GM23338 (cell line): Measurements from ENCODE around the gene SLC9A9. TPM values are rescaled to one million over a fixed set of nuclear protein-coding genes. Genes with fewer than 3 reads are reported as not detected.
A peak's percentile ranks its signal among the peaks of the same experiment; 100 is the strongest.

Experiments
- ATAC-seq: fragments of 200-7000 bp; cut with Tn5 transposase; 3 replicates; pipeline ENCODE4 v1.9.1; 2020
- DNase-seq: peaks from one replicate; pipeline ENCODE4 v3.0.0-alpha.2; 2015; ENCODE audit warnings: low spot score
- H2AFZ ChIP-seq: fragments of 200-600 bp; sonication (generic); 2 replicates; pipeline ENCODE4 v1.8.0; 2016; ENCODE audit warnings: antibody characterized with exemption, mild to moderate bottlenecking, moderate library complexity
- H3F3A ChIP-seq: fragments of 200-600 bp; sonication (generic); replicated peaks from 2 replicates; pipeline ENCODE4 v1.8.0; 2017; ENCODE audit warnings: antibody characterized with exemption, mixed run types, low read depth
- H3K27ac ChIP-seq: fragments of 200-600 bp; sonication (generic); 2 replicates; pipeline ENCODE4 v1.6.1; 2016; ENCODE audit warnings: low read depth
- H3K27me3 ChIP-seq: fragments of 200-600 bp; sonication (generic); 2 replicates; pipeline ENCODE4 v1.8.0; 2016; ENCODE audit warnings: mild to moderate bottlenecking, mixed run types, moderate library complexity; ENCODE audit not compliant: insufficient read depth
- H3K36me3 ChIP-seq: fragments of 200-600 bp; sonication (generic); 2 replicates; pipeline ENCODE4 v1.8.0; 2016; ENCODE audit warnings: mild to moderate bottlenecking; ENCODE audit not compliant: insufficient read depth
- H3K4me1 ChIP-seq: fragments of 200-600 bp; sonication (generic); 2 replicates; pipeline ENCODE4 v1.8.0; 2016; ENCODE audit warnings: mild to moderate bottlenecking, moderate library complexity; ENCODE audit not compliant: insufficient read depth
- H3K4me2 ChIP-seq: fragments of 200-600 bp; sonication (generic); 2 replicates; pipeline ENCODE4 v1.7.1; 2017; ENCODE audit warnings: mixed run types
- H3K4me3 ChIP-seq: fragments of 200-600 bp; sonication (generic); 2 replicates; pipeline ENCODE4 v1.6.1; 2016; ENCODE audit warnings: mixed run types
- H3K79me2 ChIP-seq: fragments of 200-600 bp; sonication (generic); replicated peaks from 2 replicates; pipeline ENCODE4 v1.8.0; 2017; ENCODE audit warnings: mild to moderate bottlenecking; ENCODE audit not compliant: insufficient read depth
- H3K9me2 ChIP-seq: fragments of 200-600 bp; sonication (generic); 2 replicates; pipeline ENCODE4 v1.8.0; 2017; ENCODE audit not compliant: insufficient read depth
- H4K20me1 ChIP-seq: fragments of 200-600 bp; sonication (generic); replicated peaks from 2 replicates; pipeline ENCODE4 v1.8.0; 2017; ENCODE audit warnings: mild to moderate bottlenecking; ENCODE audit not compliant: insufficient read depth
- H3K27ac Mint-ChIP-seq: 2 replicates; pipeline ENCODE4 v1.8.0; 2020; ENCODE audit warnings: inconsistent platforms, mild to moderate bottlenecking, moderate library complexity, mixed read lengths
- H3K27me3 Mint-ChIP-seq: 3 replicates; pipeline ENCODE4 v1.8.0; 2022; ENCODE audit warnings: low read depth, mild to moderate bottlenecking, moderate library complexity, mixed read lengths, inconsistent platforms; ENCODE audit not compliant: insufficient read depth, poor library complexity
- H3K36me3 Mint-ChIP-seq: 3 replicates; pipeline ENCODE4 v1.8.0; 2021; ENCODE audit warnings: low read depth, mild to moderate bottlenecking, inconsistent platforms, moderate library complexity, mixed read lengths
- H3K4me1 Mint-ChIP-seq: 3 replicates; pipeline ENCODE4 v1.8.0; 2020; ENCODE audit warnings: mild to moderate bottlenecking, inconsistent platforms, mixed read lengths
- H3K4me3 Mint-ChIP-seq: 3 replicates; pipeline ENCODE4 v1.8.0; 2021; ENCODE audit warnings: moderate library complexity, mild to moderate bottlenecking, inconsistent platforms, mixed read lengths
- H3K9me3 Mint-ChIP-seq: 3 replicates; pipeline ENCODE4 v1.8.0; 2020; ENCODE audit warnings: moderate library complexity, mild to moderate bottlenecking, inconsistent platforms, mixed read lengths
- CREB1 ChIP-seq: fragments of 250-450 bp; sonication (Bioruptor Pico); IDR thresholded peaks from 2 replicates; pipeline ENCODE4 v1.5.0; 2020; ENCODE audit warnings: low read depth, mild to moderate bottlenecking, moderate library complexity
- CTCF ChIP-seq, 2 experiments: fragments of 200-600 bp in 1 of 2; sonication (generic) in 1 of 2; conservative IDR thresholded peaks; 2 replicates each; pipeline versions ENCODE4 v1.5.1 to v1.6.1; 2016 to 2017; ENCODE audit warnings: antibody characterized with exemption in 2 of 2, low read depth in 2 of 2, mild to moderate bottlenecking in 2 of 2, moderate library complexity in 1 of 2
- EZH2 ChIP-seq: fragments of 200-600 bp; sonication (generic); IDR thresholded peaks from one replicate; pipeline ENCODE4 v1.8.0; 2017; ENCODE audit warnings: antibody characterized with exemption, mild to moderate bottlenecking, low read depth; ENCODE audit not compliant: unreplicated experiment
- EZH2phosphoT487 ChIP-seq: fragments of 200-600 bp; sonication (generic); IDR thresholded peaks from one replicate; pipeline ENCODE4 v1.8.1; 2018; ENCODE audit warnings: antibody characterized with exemption; ENCODE audit not compliant: unreplicated experiment
- JUNB ChIP-seq: IDR thresholded peaks from one replicate; pipeline ENCODE4 v1.6.1; 2016; ENCODE audit warnings: antibody characterized with exemption; ENCODE audit not compliant: unreplicated experiment
- POLR2AphosphoS5 ChIP-seq: IDR thresholded peaks from 2 replicates; pipeline ENCODE4 v1.6.1; 2016; ENCODE audit warnings: antibody characterized with exemption, low read depth
- STAT1 ChIP-seq: IDR thresholded peaks from one replicate; pipeline ENCODE4 v1.6.1; 2016; ENCODE audit warnings: antibody characterized with exemption; ENCODE audit not compliant: unreplicated experiment
- ZNF114 ChIP-seq: fragments of 250-450 bp; sonication (Bioruptor Pico); IDR thresholded peaks from 2 replicates; pipeline ENCODE4 v1.5.0; 2020; ENCODE audit warnings: mild to moderate bottlenecking, moderate library complexity
- ZNF331 ChIP-seq: fragments of 250-450 bp; sonication (Bioruptor Pico); IDR thresholded peaks from 2 replicates; pipeline ENCODE4 v1.5.0; 2020; ENCODE audit warnings: low read depth, mild to moderate bottlenecking, moderate library complexity
- polyA plus RNA-seq: library from polyadenylated mRNA; unstranded; fragments of >200 nt; fragmentation: Nextera tagmentation; extraction: Ambion mirVana; gene quantifications from 2 replicates; pipeline ENCODE4 v1.2.1, GENCODE V29; 2016
- total RNA-seq: library from RNA; depleted of rRNA; stranded (reverse); fragments of >200 nt; shearing (Covaris generic); gene quantifications from 2 replicates; pipeline ENCODE4 v1.2.3, GENCODE V29; 2014
- TF ChIP-seq, protein P1 (sequence below): fragments of 250-450 bp; sonication (Bioruptor Pico); IDR thresholded peaks from 2 replicates; pipeline ENCODE4 v1.5.0; 2020; ENCODE audit warnings: mild to moderate bottlenecking, moderate library complexity
- TF ChIP-seq, protein P2 (sequence below): IDR thresholded peaks from 2 replicates; pipeline ENCODE4 v1.6.1; 2016; ENCODE audit warnings: antibody characterized with exemption
- TF ChIP-seq, protein P3 (sequence below): IDR thresholded peaks from one replicate; pipeline ENCODE4 v1.6.1; 2018; ENCODE audit warnings: antibody characterized with exemption; ENCODE audit not compliant: unreplicated experiment

SLC9A9 gene
- total and polyA plus RNA-seq, 2 experiments from 2014 or later = 1.3 to 1.6 TPM

GRCh38 chr3:143329567-143330211 is 518.6 kb downstream of the SLC9A9 start:
- Histone ChIP-seq H3K9me2 (no peaks in the 10 kb centered on the region), H3K27me3 (no peaks in the 10 kb centered on the region), H3K79me2 (no peaks in the 10 kb centered on the region), H3K4me1 (peaks cover 13% of the 10 kb centered on the region; the same call in 1 of the 2 replicates), H2AFZ (peak overlapping the region; percentile 84), H3K36me3 (no peaks in the 10 kb centered on the region), H3K27ac (no peak overlapping the region), H4K20me1 (no peaks in the 10 kb centered on the region), H3K4me3 (no peak overlapping the region), H3F3A (no peaks in the 10 kb centered on the region), H3K4me2 (no peak overlapping the region)
- Mint-ChIP-seq H3K9me3 (no peaks in the 10 kb centered on the region), H3K27me3 (no peaks in the 10 kb centered on the region), H3K27ac (peak overlapping the region; percentile 4; the same call in 1 of the 2 replicates), H3K4me3 (no peak overlapping the region), H3K36me3 (no peaks in the 10 kb centered on the region), H3K4me1 (peaks cover 16% of the 10 kb centered on the region)
- ATAC-seq = peak; percentile 63
- no peak for DNase-seq
- TF ChIP-seq, protein P1, sequence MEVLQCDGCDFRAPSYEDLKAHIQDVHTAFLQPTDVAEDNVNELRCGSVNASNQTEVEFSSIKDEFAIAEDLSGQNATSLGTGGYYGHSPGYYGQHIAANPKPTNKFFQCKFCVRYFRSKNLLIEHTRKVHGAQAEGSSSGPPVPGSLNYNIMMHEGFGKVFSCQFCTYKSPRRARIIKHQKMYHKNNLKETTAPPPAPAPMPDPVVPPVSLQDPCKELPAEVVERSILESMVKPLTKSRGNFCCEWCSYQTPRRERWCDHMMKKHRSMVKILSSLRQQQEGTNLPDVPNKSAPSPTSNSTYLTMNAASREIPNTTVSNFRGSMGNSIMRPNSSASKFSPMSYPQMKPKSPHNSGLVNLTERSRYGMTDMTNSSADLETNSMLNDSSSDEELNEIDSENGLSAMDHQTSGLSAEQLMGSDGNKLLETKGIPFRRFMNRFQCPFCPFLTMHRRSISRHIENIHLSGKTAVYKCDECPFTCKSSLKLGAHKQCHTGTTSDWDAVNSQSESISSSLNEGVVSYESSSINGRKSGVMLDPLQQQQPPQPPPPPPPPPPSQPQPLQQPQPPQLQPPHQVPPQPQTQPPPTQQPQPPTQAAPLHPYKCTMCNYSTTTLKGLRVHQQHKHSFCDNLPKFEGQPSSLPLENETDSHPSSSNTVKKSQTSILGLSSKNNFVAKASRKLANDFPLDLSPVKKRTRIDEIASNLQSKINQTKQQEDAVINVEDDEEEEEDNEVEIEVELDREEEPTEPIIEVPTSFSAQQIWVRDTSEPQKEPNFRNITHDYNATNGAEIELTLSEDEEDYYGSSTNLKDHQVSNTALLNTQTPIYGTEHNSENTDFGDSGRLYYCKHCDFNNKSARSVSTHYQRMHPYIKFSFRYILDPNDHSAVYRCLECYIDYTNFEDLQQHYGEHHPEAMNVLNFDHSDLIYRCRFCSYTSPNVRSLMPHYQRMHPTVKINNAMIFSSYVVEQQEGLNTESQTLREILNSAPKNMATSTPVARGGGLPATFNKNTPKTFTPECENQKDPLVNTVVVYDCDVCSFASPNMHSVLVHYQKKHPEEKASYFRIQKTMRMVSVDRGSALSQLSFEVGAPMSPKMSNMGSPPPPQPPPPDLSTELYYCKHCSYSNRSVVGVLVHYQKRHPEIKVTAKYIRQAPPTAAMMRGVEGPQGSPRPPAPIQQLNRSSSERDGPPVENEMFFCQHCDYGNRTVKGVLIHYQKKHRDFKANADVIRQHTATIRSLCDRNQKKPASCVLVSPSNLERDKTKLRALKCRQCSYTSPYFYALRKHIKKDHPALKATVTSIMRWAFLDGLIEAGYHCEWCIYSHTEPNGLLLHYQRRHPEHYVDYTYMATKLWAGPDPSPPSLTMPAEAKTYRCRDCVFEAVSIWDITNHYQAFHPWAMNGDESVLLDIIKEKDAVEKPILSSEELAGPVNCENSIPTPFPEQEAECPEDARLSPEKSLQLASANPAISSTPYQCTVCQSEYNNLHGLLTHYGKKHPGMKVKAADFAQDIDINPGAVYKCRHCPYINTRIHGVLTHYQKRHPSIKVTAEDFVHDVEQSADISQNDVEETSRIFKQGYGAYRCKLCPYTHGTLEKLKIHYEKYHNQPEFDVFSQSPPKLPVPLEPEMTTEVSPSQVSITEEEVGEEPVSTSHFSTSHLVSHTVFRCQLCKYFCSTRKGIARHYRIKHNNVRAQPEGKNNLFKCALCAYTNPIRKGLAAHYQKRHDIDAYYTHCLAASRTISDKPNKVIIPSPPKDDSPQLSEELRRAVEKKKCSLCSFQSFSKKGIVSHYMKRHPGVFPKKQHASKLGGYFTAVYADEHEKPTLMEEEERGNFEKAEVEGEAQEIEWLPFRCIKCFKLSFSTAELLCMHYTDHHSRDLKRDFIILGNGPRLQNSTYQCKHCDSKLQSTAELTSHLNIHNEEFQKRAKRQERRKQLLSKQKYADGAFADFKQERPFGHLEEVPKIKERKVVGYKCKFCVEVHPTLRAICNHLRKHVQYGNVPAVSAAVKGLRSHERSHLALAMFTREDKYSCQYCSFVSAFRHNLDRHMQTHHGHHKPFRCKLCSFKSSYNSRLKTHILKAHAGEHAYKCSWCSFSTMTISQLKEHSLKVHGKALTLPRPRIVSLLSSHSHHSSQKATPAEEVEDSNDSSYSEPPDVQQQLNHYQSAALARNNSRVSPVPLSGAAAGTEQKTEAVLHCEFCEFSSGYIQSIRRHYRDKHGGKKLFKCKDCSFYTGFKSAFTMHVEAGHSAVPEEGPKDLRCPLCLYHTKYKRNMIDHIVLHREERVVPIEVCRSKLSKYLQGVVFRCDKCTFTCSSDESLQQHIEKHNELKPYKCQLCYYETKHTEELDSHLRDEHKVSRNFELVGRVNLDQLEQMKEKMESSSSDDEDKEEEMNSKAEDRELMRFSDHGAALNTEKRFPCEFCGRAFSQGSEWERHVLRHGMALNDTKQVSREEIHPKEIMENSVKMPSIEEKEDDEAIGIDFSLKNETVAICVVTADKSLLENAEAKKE = no peak
- TF ChIP-seq EZH2phosphoT487 (no peak), POLR2AphosphoS5 (no peak), ZNF114 (CRISPR knock-in tag) (no peak), CTCF (conservative IDR thresholded peaks at IDR 0.05; ENCODE audit: low read depth in 2 of 2) (no peak), JUNB (no peak), EZH2 (no peak), ZNF331 (CRISPR knock-in tag) (no peak), STAT1 (no peak), CREB1 (CRISPR knock-in tag) (no peak)
- TF ChIP-seq, protein P2, sequence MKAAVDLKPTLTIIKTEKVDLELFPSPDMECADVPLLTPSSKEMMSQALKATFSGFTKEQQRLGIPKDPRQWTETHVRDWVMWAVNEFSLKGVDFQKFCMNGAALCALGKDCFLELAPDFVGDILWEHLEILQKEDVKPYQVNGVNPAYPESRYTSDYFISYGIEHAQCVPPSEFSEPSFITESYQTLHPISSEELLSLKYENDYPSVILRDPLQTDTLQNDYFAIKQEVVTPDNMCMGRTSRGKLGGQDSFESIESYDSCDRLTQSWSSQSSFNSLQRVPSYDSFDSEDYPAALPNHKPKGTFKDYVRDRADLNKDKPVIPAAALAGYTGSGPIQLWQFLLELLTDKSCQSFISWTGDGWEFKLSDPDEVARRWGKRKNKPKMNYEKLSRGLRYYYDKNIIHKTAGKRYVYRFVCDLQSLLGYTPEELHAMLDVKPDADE = no peak
- TF ChIP-seq, protein P3, sequence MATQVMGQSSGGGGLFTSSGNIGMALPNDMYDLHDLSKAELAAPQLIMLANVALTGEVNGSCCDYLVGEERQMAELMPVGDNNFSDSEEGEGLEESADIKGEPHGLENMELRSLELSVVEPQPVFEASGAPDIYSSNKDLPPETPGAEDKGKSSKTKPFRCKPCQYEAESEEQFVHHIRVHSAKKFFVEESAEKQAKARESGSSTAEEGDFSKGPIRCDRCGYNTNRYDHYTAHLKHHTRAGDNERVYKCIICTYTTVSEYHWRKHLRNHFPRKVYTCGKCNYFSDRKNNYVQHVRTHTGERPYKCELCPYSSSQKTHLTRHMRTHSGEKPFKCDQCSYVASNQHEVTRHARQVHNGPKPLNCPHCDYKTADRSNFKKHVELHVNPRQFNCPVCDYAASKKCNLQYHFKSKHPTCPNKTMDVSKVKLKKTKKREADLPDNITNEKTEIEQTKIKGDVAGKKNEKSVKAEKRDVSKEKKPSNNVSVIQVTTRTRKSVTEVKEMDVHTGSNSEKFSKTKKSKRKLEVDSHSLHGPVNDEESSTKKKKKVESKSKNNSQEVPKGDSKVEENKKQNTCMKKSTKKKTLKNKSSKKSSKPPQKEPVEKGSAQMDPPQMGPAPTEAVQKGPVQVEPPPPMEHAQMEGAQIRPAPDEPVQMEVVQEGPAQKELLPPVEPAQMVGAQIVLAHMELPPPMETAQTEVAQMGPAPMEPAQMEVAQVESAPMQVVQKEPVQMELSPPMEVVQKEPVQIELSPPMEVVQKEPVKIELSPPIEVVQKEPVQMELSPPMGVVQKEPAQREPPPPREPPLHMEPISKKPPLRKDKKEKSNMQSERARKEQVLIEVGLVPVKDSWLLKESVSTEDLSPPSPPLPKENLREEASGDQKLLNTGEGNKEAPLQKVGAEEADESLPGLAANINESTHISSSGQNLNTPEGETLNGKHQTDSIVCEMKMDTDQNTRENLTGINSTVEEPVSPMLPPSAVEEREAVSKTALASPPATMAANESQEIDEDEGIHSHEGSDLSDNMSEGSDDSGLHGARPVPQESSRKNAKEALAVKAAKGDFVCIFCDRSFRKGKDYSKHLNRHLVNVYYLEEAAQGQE = no peak
